HG02678 (cell line): ENCODE data around the gene PRICKLE3.
A peak's percentile ranks its signal among the peaks of the same experiment; 100 is the strongest.
"Not testable (repeated sequence)": the region's sequence is repeated elsewhere in the genome, so short reads cannot be mapped to it uniquely, and the experiment has no call there.

Experiments
- ATAC-seq: cut with Tn5 transposase; IDR thresholded peaks from one replicate; pipeline ENCODE4 v1.9.1; 2021; ENCODE audit warnings: mild to moderate bottlenecking, moderate library complexity; ENCODE audit not compliant: unreplicated experiment

PRICKLE3 gene

DNA sequence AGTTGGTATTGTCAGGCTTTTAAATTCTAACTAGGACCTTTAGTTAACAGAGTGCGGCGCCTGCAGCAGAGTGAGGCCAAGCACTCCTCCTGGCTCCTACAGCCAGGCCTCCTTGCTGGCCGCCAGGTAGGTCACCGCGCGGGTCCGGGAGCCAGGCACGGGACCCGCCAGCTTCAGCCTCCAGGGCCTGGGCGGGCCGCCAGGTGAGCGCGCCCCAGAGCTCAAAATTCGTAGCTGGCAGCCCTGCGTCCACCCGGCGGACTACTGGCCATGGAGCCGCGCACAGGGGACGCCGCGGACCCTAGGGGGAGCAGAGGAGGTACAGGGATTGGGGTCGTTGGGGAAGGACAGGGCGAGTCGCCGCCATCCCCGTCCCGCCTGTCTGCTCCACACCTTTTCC, 23.6 kb downstream of the PRICKLE3 start, which contains the start of gene MAGIX:
Gene MAGIX (plus strand): TSS at position 139 of the 400 bp plus-strand sequence. CDS start 132 bp downstream, at position 271.
- no peak for ATAC-seq

GRCh38 chrX:49161632-49162031, 24.5 kb downstream of the PRICKLE3 start:
- no peak for ATAC-seq

GRCh38 chrX:49160908-49161307, 25.3 kb downstream of the PRICKLE3 start:
- ATAC-seq, result no peak

- no peak for ATAC-seq
Measured at GRCh38 chrX:49157194-49157593, 29.0 kb downstream of the PRICKLE3 start.

DNA sequence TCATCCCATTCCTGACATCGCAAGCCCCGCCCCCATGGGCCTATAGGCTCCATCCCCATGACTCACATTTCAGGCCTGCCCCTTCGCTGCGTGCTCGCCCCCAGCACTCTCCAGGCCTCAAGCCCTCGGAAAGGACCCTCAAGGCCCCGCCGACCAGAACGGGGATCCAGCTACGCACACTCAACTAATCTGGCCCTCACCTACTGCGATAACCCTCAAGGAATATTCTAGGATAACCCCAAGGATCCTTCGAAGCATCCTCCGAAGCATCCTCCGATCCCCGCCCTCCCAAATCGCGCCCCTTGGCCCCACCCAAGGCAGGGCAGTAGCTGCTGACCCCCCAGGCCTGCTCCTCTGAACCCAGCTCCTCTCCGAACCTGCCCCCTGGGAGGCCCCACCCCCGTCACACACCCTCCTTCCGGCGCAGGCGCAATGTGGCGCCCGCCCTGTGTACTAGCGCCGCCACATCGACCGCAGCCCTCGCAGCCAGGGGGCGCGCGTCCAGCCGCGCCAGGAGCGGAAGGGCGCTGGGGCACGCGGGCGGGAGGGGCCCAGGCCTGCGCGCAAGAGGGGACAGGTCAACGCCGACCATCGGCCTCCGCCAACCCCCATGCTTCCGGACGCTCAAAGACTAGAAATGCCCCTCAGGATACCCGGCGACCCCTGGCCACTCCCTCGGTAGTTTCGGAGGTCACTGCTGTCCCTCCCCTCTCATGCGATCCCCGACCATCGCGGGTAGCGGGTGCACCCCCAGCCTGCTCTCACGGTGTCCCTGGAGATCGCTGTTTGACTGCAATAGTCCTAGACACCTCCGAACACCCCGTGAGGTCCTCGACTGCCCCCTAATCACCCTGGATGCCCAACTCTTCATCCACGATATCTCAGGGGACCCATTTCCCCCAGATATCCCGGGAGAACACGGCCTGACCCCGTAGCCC, 30.0 kb downstream of the PRICKLE3 start:
- peak; percentile 95 for ATAC-seq

DNA sequence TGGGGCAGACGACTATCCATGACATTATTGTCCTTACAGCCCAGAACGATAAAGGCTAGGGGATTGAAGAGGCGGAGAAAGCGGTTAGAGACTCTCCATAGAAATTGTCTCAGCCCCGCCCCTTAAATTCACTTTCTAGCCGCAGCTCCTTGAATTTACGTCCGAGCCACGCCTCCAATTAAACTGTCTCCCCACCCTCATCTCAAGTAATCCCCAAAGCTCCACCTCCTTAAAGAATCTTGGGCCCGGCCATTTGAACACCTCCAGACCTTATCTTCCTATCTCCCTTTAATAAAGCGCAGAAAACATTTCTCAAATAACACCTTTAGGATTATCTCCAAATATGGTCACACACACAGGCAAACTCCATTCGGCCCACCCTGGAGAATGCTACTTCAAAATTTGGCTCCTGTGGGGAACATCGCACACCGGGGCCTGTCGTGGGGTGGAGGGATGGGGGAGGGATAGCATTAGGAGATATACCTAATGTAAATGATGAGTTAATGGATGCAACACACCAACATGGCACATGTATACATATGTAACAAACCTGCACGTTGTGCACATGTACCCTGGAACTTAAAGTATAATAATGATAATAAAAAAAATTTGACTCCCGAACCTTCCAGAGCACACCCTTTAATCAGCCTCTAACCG, 30.8 kb downstream of the PRICKLE3 start:
- no peak for ATAC-seq

DNA sequence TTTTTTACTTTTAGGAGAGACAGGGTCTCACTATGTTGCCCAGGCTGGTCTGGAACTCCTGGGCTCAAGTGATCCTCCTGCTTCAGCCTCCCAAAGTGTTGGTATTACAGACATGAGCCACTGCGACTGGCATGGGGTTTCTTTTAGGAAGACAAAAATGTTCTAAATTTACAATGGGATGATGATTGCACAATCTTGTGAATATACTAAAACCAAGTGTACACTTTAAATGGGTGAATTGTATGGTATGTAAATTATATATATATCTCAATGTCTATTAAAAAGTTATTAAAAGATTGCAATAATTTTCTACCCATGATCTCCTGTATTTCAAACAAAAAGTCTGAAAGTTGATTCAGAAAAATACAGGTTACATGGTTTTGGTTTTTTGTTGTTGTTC, 32.7 kb downstream of the PRICKLE3 start:
- no peak for ATAC-seq

DNA sequence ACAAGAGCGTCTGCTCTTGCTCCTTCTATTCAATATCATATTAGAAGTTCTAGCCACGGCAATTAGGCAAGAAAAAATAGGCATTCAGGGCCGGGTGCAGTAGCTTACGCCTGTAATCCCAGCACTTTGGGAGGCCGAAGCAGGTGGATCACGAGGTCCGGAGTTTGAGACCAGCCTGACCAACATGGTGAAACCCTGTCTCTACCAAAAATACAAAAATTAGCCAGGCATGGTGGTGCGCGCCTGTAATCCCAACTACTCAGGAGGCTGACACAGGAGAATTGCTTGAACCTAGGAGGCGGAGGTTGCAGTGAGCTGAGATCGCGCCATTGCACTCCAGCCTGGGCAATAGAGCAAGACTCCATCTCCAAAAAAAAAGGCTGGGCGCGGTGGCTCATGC, 36.9 kb downstream of the PRICKLE3 start:
- ATAC-seq, result not testable (repeated sequence)

GRCh38 chrX:49148390-49149100, 37.6 kb downstream of the PRICKLE3 start:
- not testable (repeated sequence) for ATAC-seq

DNA sequence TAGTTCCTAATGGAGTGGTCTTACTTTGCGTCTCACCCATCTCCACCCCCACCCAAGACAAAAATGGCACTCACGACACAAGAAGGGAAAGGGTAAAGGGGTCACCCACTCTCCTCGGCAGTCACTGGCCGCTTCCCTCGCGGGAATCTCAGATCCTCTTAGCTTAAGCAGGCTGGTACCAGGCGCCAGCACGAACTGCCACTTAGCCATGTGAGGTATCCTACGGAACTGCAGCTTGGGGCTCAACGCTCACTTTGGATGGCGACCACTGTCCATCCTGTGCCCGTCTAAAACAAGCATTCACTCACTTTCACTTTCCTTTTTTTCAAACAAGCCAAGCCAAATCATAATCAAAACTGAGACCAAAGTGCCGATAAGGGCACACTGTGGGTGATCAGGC, 38.2 kb downstream of the PRICKLE3 start:
- ATAC-seq, result no peak

- no peak for ATAC-seq
Measured at GRCh38 chrX:49147282-49147681, 38.9 kb downstream of the PRICKLE3 start.

DNA sequence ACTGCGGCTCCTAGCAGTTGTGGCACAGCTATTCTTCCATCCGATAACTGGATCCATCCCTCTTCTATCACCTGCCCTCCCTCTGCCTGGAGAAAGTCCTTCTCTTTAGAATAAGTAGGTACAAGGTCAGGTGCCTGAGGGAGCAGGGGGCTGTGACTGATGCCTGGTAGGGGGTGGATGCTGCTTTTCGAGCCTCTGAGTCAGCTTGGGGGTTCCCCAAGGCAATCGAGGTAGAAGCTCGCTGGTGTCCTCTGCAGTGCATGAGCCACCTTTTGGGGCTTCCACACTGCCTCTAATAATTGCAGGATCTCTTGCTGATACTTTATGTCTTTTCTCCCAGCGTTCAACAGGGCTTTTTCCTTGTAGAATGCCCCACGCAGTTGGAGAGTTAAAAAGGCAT, 43.0 kb downstream of the PRICKLE3 start:
- not testable (repeated sequence) for ATAC-seq

DNA sequence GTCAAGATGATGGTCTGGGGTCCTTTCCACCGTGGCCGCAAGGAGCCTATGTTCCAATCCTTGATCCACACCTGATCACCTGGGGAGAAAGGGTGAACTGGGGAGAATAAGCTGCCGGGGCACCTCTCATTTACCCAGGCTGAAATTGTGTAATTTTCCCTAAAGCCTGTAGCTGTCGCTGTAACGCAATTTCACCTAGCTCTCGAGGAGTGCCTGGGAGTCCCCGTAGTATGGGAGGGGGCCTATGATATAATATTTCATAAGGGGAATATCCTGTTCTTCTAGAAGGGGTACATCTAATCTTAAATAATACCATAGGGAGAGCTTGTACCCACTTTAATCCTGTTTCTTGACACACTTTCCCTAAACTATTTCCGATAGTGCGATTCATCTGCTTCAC, 43.9 kb downstream of the PRICKLE3 start:
- not testable (repeated sequence) for ATAC-seq

DNA sequence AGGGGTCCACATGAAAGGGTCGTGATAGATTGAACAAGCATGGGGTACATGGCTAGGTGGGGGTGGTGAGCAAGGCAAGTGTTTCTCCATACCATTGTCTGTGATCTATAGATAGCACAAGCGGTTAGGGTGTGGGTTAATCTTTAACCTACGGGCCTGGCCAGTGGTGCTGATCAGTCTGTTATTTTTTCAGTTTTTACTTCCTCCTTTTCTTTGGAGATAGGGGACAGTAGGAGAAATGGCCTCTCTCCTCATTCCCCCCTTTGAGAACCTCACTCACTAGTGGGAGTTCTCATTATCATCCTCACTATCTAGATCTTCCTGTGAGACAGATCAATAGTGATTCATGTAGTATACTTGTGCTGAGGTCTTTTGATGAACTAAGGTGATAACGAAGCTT, 46.5 kb downstream of the PRICKLE3 start:
- no peak for ATAC-seq

- no peak for ATAC-seq
Measured at GRCh38 chrX:49137492-49137891, 48.7 kb downstream of the PRICKLE3 start.

DNA sequence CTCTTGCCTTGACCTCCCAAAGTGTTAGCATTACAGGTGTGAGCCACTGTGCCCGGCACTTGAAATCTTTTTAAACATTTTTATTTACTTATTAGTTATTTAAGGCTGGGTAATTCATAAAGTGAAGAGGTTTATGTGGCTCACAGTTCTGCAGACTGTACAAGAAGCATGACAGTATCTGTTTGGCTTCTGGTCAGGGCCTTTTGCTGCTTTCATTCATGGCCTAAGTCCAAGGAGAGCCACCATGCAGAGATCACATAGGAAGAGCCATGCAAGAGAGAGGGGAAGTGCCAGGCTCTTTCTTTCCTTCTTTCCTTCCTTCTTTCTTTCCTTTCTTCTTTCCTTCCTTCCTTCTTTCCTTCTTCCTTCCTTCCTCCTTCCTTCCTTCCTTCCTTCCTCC, 52.4 kb downstream of the PRICKLE3 start:
- ATAC-seq, result no peak

- ATAC-seq, result not testable (repeated sequence)
Measured at GRCh38 chrX:49132275-49132674, 53.9 kb downstream of the PRICKLE3 start.

DNA sequence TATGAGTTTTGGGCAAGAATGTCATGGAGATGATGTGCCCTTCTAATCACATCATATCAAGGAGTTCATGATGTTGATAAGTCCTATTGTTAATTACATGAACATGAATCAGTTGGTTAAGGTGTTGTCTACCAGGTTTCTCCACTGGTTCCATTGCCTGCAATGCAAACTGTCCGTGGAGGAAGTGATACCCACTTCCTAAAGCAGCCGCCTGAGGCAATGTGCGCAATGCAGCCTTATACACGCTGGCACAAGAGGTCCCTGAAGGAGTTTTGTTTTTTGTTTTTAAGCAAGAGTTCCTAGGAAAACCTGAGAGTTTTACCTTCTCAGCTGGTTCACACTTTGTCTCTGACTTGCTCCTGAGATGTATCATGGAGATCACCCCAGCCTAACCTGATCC, 56.7 kb downstream of the PRICKLE3 start:
- ATAC-seq, result no peak

DNA sequence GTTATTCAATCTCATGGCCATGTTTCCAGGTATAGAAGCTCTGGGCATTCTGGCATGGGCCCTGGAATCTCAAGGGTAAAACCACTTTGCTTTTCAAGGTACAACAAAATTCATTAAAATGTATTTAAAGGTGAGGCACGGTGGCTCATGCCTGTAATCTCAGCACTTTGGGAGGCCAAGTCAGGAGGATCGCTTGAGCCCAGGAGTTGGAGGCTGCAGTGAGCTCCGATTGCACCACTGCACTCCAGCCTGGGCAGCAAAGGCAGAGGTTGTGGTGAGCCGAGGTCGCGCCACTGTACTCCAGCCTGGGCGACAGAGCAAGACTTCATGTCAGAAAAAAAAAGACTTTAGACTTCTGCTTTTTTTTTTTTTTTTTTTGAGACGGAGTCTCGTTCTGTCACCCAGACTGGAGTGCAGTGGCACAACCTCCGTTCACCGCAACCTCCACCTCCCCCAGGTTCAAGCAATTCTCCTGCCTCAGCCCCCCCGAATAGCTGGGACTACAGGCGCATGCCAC, 58.4 kb downstream of the PRICKLE3 start:
- not testable (repeated sequence) for ATAC-seq
